Measurements from ENCODE around the gene KIFBP. TPM values are rescaled to one million over a fixed set of nuclear protein-coding genes. Genes with fewer than 3 reads are reported as not detected.
A peak's percentile ranks its signal among the peaks of the same experiment; 100 is the strongest.

KIFBP gene
- polyA plus RNA-seq, 3 donors, result 0.52 to 4.0 (median 1.4) TPM

- peak overlapping the region; percentile 99 to 100 for H3K4me3 Mint-ChIP-seq
- Histone ChIP-seq H3K9ac (ENCODE audit: insufficient read depth, low read length, poor library complexity, severe bottlenecking) (peak overlapping the region; percentile 94), H3K4me3 (replicated peaks in 1 of 3; ENCODE audit: low read depth in 2 of 3, low read length in 3 of 3) (peak overlapping the region; percentile 85 to 96 (median 89)), H3K36me3 (replicated peaks in 1 of 2; ENCODE audit: control insufficient read depth in 1 of 2, insufficient read depth in 2 of 2, low read length in 2 of 2) (peaks cover 9 to 21% of the 10 kb centered on the region in 2 donors), H2AFZ (ENCODE audit: insufficient read depth, low read depth, low read length, poor library complexity, severe bottlenecking) (peak overlapping the region; percentile 84), H3K27me3 (ENCODE audit: control insufficient read depth in 2 of 2, insufficient read depth in 2 of 2, low read length in 2 of 2) (no peaks in the 10 kb centered on the region), H3K4me1 (ENCODE audit: control insufficient read depth in 1 of 2, insufficient read depth in 2 of 2, low read length in 2 of 2) (peaks cover 22 to 23% of the 10 kb centered on the region in 2 donors), H3K27ac (ENCODE audit: low read depth in 1 of 2, low read length in 2 of 2) (peak overlapping the region; percentile 95 to 99), H3K79me2 (ENCODE audit: insufficient read depth, low read length) (peaks cover 46% of the 10 kb centered on the region), H4K20me1 (ENCODE audit: insufficient read depth, low read length) (peaks cover 34% of the 10 kb centered on the region), H3K4me2 (replicated peaks; ENCODE audit: extremely low read depth, low read length, poor library complexity, severe bottlenecking) (peak overlapping the region; percentile 79), H3K9me3 (replicated peaks in 1 of 2; ENCODE audit: control insufficient read depth in 1 of 2, insufficient read depth in 1 of 2, low read length in 2 of 2) (no peaks in the 10 kb centered on the region)
- 2% methylated on average over 11 of the region's 16 CpGs for WGBS (ENCODE audit: insufficient coverage)
- peak in 2 of 3 donors; percentile 16 to 40 for DNase-seq
- H3K9me3 Mint-ChIP-seq, result peaks cover 0 to 5% (median 0%) of the 10 kb centered on the region in 7 donors
- peak overlapping the region; percentile 99 to 100 (median 100) for H3K27ac Mint-ChIP-seq
- intact Hi-C loops (cut with micrococcal nuclease), result loop anchor here in 1 of 2 donors (5.0 kb wide), 1 partner anchor 167 kb away; the partner anchor contains the start of gene VPS26A
- H3K36me3 Mint-ChIP-seq, result peaks cover 11 to 14% of the 10 kb centered on the region in 2 donors
- H3K27me3 Mint-ChIP-seq (ENCODE audit: low read depth in 3 of 3), result peaks cover 0 to 3% (median 2%) of the 10 kb centered on the region in 3 donors
- TF ChIP-seq CTCF (IDR thresholded peaks at IDR 0.05), result no peak
- peaks cover 26% of the 10 kb centered on the region for H3K4me1 Mint-ChIP-seq
Measured at GRCh38 chr10:68955355-68955831, 33.2 kb upstream of the KIFBP start.

GRCh38 chr10:68955832-68956532, 32.6 kb upstream of the KIFBP start, which contains the start of gene DDX21:
Gene DDX21, plus strand, starts transcription at chr10:68956170. Its CDS starts 56 bp downstream, at chr10:68956226.
- H3K4me1 ChIP-seq (ENCODE audit: control insufficient read depth in 1 of 2, insufficient read depth in 2 of 2, low read length in 2 of 2), result peaks cover 22 to 23% of the 10 kb centered on the region in 2 donors
- peaks cover 0 to 5% (median 0%) of the 10 kb centered on the region in 7 donors for H3K9me3 Mint-ChIP-seq
- intact Hi-C loops (cut with micrococcal nuclease), result loop anchor here in 1 of 2 donors (2.0 to 5.0 kb wide), 2 partner anchors 55 to 166 kb away; partner anchors contain the start of genes DDX50 and VPS26A

More at GRCh38 chr10:68955832-68956532, 32.6 kb upstream of the KIFBP start, which contains the start of gene DDX21:
- H3K79me2 ChIP-seq (ENCODE audit: insufficient read depth, low read length), result peaks cover 52% of the 10 kb centered on the region
- peak; percentile 90 to 93 (median 91) for DNase-seq
- H3K9ac ChIP-seq (ENCODE audit: insufficient read depth, low read length, poor library complexity, severe bottlenecking), result peak within 1 kb of the TSS; percentile 94
- no peaks in the 10 kb centered on the region for H3K27me3 ChIP-seq (ENCODE audit: control insufficient read depth in 2 of 2, insufficient read depth in 2 of 2, low read length in 2 of 2)
- H3K27ac Mint-ChIP-seq, result peak within 1 kb of the TSS; percentile 99 to 100 (median 100)
- H3K9me3 ChIP-seq (replicated peaks in 1 of 2; ENCODE audit: control insufficient read depth in 1 of 2, insufficient read depth in 1 of 2, low read length in 2 of 2), result no peaks in the 10 kb centered on the region
- TF ChIP-seq CTCF (IDR thresholded peaks at IDR 0.05), result peak; percentile 68
- peak within 1 kb of the TSS; percentile 84 for H2AFZ ChIP-seq (ENCODE audit: insufficient read depth, low read depth, low read length, poor library complexity, severe bottlenecking)
- peak within 1 kb of the TSS; percentile 99 to 100 for H3K4me3 Mint-ChIP-seq
- peaks cover 0 to 3% (median 2%) of the 10 kb centered on the region in 3 donors for H3K27me3 Mint-ChIP-seq (ENCODE audit: low read depth in 3 of 3)
- peaks cover 14 to 21% of the 10 kb centered on the region in 2 donors for H3K36me3 ChIP-seq (replicated peaks in 1 of 2; ENCODE audit: control insufficient read depth in 1 of 2, insufficient read depth in 2 of 2, low read length in 2 of 2)
- peaks cover 14 to 20% of the 10 kb centered on the region in 2 donors for H3K36me3 Mint-ChIP-seq
- peak within 1 kb of the TSS; percentile 79 for H3K4me2 ChIP-seq (replicated peaks; ENCODE audit: extremely low read depth, low read length, poor library complexity, severe bottlenecking)
- H4K20me1 ChIP-seq (ENCODE audit: insufficient read depth, low read length), result peaks cover 40% of the 10 kb centered on the region
- H3K4me1 Mint-ChIP-seq, result peaks cover 26% of the 10 kb centered on the region
- H3K27ac ChIP-seq (ENCODE audit: low read depth in 1 of 2, low read length in 2 of 2), result peak within 1 kb of the TSS; percentile 95 to 99
- under 1% methylated on average over 53 of the region's 53 CpGs for WGBS (ENCODE audit: insufficient coverage)
- peak within 1 kb of the TSS; percentile 85 to 96 (median 89) for H3K4me3 ChIP-seq (replicated peaks in 1 of 3; ENCODE audit: low read depth in 2 of 3, low read length in 3 of 3)

Data from CD14-positive monocyte (primary cell).